ENCODE measurements around the gene HSPA13. TPM values are rescaled to one million over a fixed set of nuclear protein-coding genes. Genes with fewer than 3 reads are reported as not detected.

HSPA13 gene
- 25.4 and 32.6 TPM in 2 replicates for total RNA-seq

GRCh38 chr21:14382835-14383595 lies at the start of gene HSPA13:
HSPA13 (minus strand) TSS chr21:14383146; CDS start chr21:14383119, 27 bp downstream.

Other genes with a start within 250 kb of the HSPA13 start
- gene LIPI, start 172.2 kb downstream of the HSPA13 start, total RNA-seq: not detected in 2 replicates
- gene RBM11, start 167.0 kb downstream of the HSPA13 start, total RNA-seq: 0.77 TPM in 1 of 2 replicates, not detected in the other
- not detected in 2 replicates for gene SAMSN1, start 163.2 kb upstream of the HSPA13 start, total RNA-seq